H9 (cell line): ENCODE results near the gene FBN1. TPM values are rescaled to one million over a fixed set of nuclear protein-coding genes. Genes with fewer than 3 reads are reported as not detected.

ENCODE experiments used
- DNase-seq: peaks from one replicate; pipeline ENCODE4 v3.0.0-alpha.2; 2017
- H2AFZ ChIP-seq: one replicate; pipeline ENCODE4 v1.6.1; 2013; ENCODE audit warnings: mild to moderate bottlenecking, low read length, control low read depth, moderate library complexity
- H2AK5ac ChIP-seq: 2 replicates; pipeline ENCODE4 v1.6.1; 2013; ENCODE audit warnings: low read length, control low read depth, mixed read lengths; ENCODE audit not compliant: insufficient read length
- H2BK120ac ChIP-seq: one replicate; pipeline ENCODE4 v1.6.1; 2013; ENCODE audit warnings: low read depth, mild to moderate bottlenecking, low read length, control low read depth, inconsistent platforms; ENCODE audit not compliant: poor library complexity, severe bottlenecking
- H2BK12ac ChIP-seq: 2 replicates; pipeline ENCODE4 v1.6.1; 2013; ENCODE audit warnings: low read length, control low read depth, mixed read lengths, low read depth; ENCODE audit not compliant: insufficient read length
- H2BK15ac ChIP-seq: 2 replicates; pipeline ENCODE4 v1.6.1; 2013; ENCODE audit warnings: low read depth, low read length, control low read depth
- H2BK20ac ChIP-seq: one replicate; pipeline ENCODE4 v1.6.1; 2013; ENCODE audit warnings: low read depth, mild to moderate bottlenecking, low read length, control low read depth, inconsistent platforms; ENCODE audit not compliant: poor library complexity, severe bottlenecking
- H2BK5ac ChIP-seq: 2 replicates; pipeline ENCODE4 v1.6.1; 2013; ENCODE audit warnings: low read length, control low read depth, mixed read lengths; ENCODE audit not compliant: insufficient read length
- H3K14ac ChIP-seq: 2 replicates; pipeline ENCODE4 v1.6.1; 2013; ENCODE audit warnings: low read length, control low read depth; ENCODE audit not compliant: insufficient read depth
- H3K18ac ChIP-seq: 2 replicates; pipeline ENCODE4 v1.6.1; 2013; ENCODE audit warnings: low read depth, mild to moderate bottlenecking, mixed read lengths, low read length, control low read depth; ENCODE audit not compliant: insufficient read length
- H3K23ac ChIP-seq: 2 replicates; pipeline ENCODE4 v1.6.1; 2013; ENCODE audit warnings: low read length, control low read depth, mixed read lengths, low read depth; ENCODE audit not compliant: insufficient read length
- H3K23me2 ChIP-seq: 2 replicates; pipeline ENCODE4 v1.6.1; 2013; ENCODE audit warnings: low read depth, mild to moderate bottlenecking, mixed read lengths, low read length, control low read depth; ENCODE audit not compliant: insufficient read length, poor library complexity, severe bottlenecking
- H3K27ac ChIP-seq: 2 replicates; pipeline ENCODE4 v1.5.1; 2013; ENCODE audit warnings: low read length, control low read depth, mixed read lengths, low read depth; ENCODE audit not compliant: insufficient read length
- H3K27me3 ChIP-seq: 2 replicates; pipeline ENCODE4 v1.6.1; 2013; ENCODE audit warnings: low read length, control low read depth, inconsistent platforms; ENCODE audit not compliant: insufficient read depth
- H3K4ac ChIP-seq: 2 replicates; pipeline ENCODE4 v1.6.1; 2013; ENCODE audit warnings: low read depth, mild to moderate bottlenecking, control low read depth, inconsistent platforms, low read length, moderate library complexity
- H3K4me1 ChIP-seq: 2 replicates; pipeline ENCODE4 v1.6.1; 2013; ENCODE audit warnings: low read length, control low read depth, inconsistent platforms; ENCODE audit not compliant: insufficient read depth
- H3K4me2 ChIP-seq: 2 replicates; pipeline ENCODE4 v1.6.1; 2013; ENCODE audit warnings: low read length, control low read depth, mixed read lengths; ENCODE audit not compliant: insufficient read length, insufficient read depth
- H3K56ac ChIP-seq: 2 replicates; pipeline ENCODE4 v1.6.1; 2013; ENCODE audit warnings: low read depth, mild to moderate bottlenecking, mixed read lengths, low read length, control low read depth; ENCODE audit not compliant: insufficient read length
- H3K79me1 ChIP-seq: 2 replicates; pipeline ENCODE4 v1.6.1; 2013; ENCODE audit warnings: low read depth, mild to moderate bottlenecking, moderate library complexity, low read length, control low read depth, inconsistent platforms; ENCODE audit not compliant: insufficient read depth, poor library complexity, severe bottlenecking
- H3K79me2 ChIP-seq: 2 replicates; pipeline ENCODE4 v1.6.1; 2013; ENCODE audit warnings: low read length, control low read depth, inconsistent platforms; ENCODE audit not compliant: insufficient read depth
- H3K9ac ChIP-seq: 2 replicates; pipeline ENCODE4 v1.6.1; 2013; ENCODE audit warnings: low read length, control low read depth, mixed read lengths; ENCODE audit not compliant: insufficient read length; ENCODE audit errors: extremely low read depth
- H3K9me3 ChIP-seq: one replicate; pipeline ENCODE4 v1.6.1; 2013; ENCODE audit warnings: low read depth, low read length, inconsistent platforms; ENCODE audit not compliant: control insufficient read depth
- H3T11ph ChIP-seq: one replicate; pipeline ENCODE4 v1.6.1; 2013; ENCODE audit warnings: mild to moderate bottlenecking, low read length, control low read depth, inconsistent platforms
- H4K20me1 ChIP-seq: one replicate; pipeline ENCODE4 v1.6.1; 2013; ENCODE audit not compliant: control insufficient read depth, insufficient read length, insufficient read depth
- H4K5ac ChIP-seq: 2 replicates; pipeline ENCODE4 v1.6.1; 2013; ENCODE audit warnings: low read depth, mild to moderate bottlenecking, mixed read lengths, low read length, control low read depth; ENCODE audit not compliant: insufficient read length
- H4K8ac ChIP-seq: replicated peaks from 2 replicates; pipeline ENCODE4 v1.6.1; 2013; ENCODE audit warnings: low read length, control low read depth, mixed read lengths, low read depth; ENCODE audit not compliant: insufficient read length
- H4K91ac ChIP-seq: 2 replicates; pipeline ENCODE4 v1.6.1; 2013; ENCODE audit warnings: low read depth, mild to moderate bottlenecking, moderate library complexity, mixed read lengths, low read length, control low read depth; ENCODE audit not compliant: insufficient read length
- H3K27ac Mint-ChIP-seq, 3 experiments: 2 replicates in 2 of 3; 3 replicates in 1 of 3; pipeline ENCODE4 v1.8.0; 2020 to 2021; ENCODE audit warnings: mixed read lengths in 3 of 3, mild to moderate bottlenecking in 1 of 3, moderate library complexity in 1 of 3
- H3K27me3 Mint-ChIP-seq: 2 replicates; pipeline ENCODE4 v1.8.0; 2021; ENCODE audit warnings: low read depth, mild to moderate bottlenecking, moderate library complexity, mixed read lengths
- H3K36me3 Mint-ChIP-seq, 3 experiments: 2 replicates in 2 of 3; 3 replicates in 1 of 3; pipeline ENCODE4 v1.8.0; 2020 to 2021; ENCODE audit warnings: low read depth in 3 of 3, mixed read lengths in 3 of 3; ENCODE audit not compliant: insufficient read depth in 1 of 3
- H3K4me1 Mint-ChIP-seq, 2 experiments: 2 replicates each; pipeline ENCODE4 v1.8.0; 2020; ENCODE audit warnings: mixed read lengths in 2 of 2
- H3K4me3 Mint-ChIP-seq, 2 experiments: 2 replicates in 1 of 2; 3 replicates in 1 of 2; pipeline ENCODE4 v1.8.0; 2020 to 2021; ENCODE audit warnings: mild to moderate bottlenecking in 2 of 2, mixed read lengths in 2 of 2, moderate library complexity in 1 of 2
- H3K9me3 Mint-ChIP-seq, 2 experiments: 2 replicates in 1 of 2; 3 replicates in 1 of 2; pipeline ENCODE4 v1.8.0; 2020; ENCODE audit warnings: mild to moderate bottlenecking in 2 of 2, mixed read lengths in 2 of 2, moderate library complexity in 1 of 2
- CTCF ChIP-seq: fragments of 200-600 bp; sonication (generic); conservative IDR thresholded peaks from 3 replicates; pipeline ENCODE4 v1.8.0; 2021; ENCODE audit warnings: antibody characterized with exemption, mild to moderate bottlenecking
- WGBS: extraction: QIAGEN DNeasy Blood & Tissue Kit; methylation state at CpG from one replicate; pipeline ENCODE4 v1.1.7; 2013; ENCODE audit warnings: missing lambda C conversion rate, low lambda C conversion rate, mixed read lengths; ENCODE audit not compliant: insufficient read length; ENCODE audit errors: extremely low coverage; 5-methylcytosine and 5-hydroxymethylcytosine counted together
- total RNA-seq: library from RNA; stranded (reverse); gene quantifications from 2 replicates; pipeline ENCODE4 v1.2.1, GENCODE V29; 2021

Gene FBN1
- total RNA-seq, 1 experiment from 2014 or later = 3.6 TPM

- Histone ChIP-seq H2BK5ac (no peak overlapping the region), H3K18ac (no peak overlapping the region), H3K9me3 (no peaks in the 10 kb centered on the region), H4K20me1 (no peaks in the 10 kb centered on the region), H2BK120ac (no peak overlapping the region), H3T11ph (no peak overlapping the region), H3K14ac (no peak overlapping the region), H3K79me2 (no peaks in the 10 kb centered on the region), H3K4me2 (no peak overlapping the region), H2BK12ac (no peak overlapping the region), H3K56ac (no peak overlapping the region), H3K23ac (no peak overlapping the region), H3K79me1 (no peaks in the 10 kb centered on the region), H3K4ac (no peak overlapping the region), H2AK5ac (no peak overlapping the region), H3K27me3 (no peaks in the 10 kb centered on the region; the same call in 1 of the 2 replicates), H3K27ac (no peak overlapping the region), H4K8ac (no peak overlapping the region), H3K23me2 (no peaks in the 10 kb centered on the region), H4K91ac (no peak overlapping the region), H3K4me1 (no peaks in the 10 kb centered on the region), H2BK20ac (no peak overlapping the region), H2BK15ac (no peak overlapping the region), H4K5ac (no peak overlapping the region), H3K9ac (no peak overlapping the region), H2AFZ (no peak overlapping the region)
- H3K27ac Mint-ChIP-seq = no peak overlapping the region
- H3K9me3 Mint-ChIP-seq = peaks cover 2 to 3% of the 10 kb centered on the region in 2 experiments; a peak in 4 of 5 replicates
- no peaks in the 10 kb centered on the region for H3K4me1 Mint-ChIP-seq
- DNase-seq = no peak
- no peak for TF ChIP-seq CTCF
- no CpG with 5 or more reads among the region's 4 CpGs for WGBS
- no peak overlapping the region for H3K4me3 Mint-ChIP-seq
- peaks cover 0 to 1% (median 0%) of the 10 kb centered on the region in 3 experiments; a peak in 1 of 7 replicates for H3K36me3 Mint-ChIP-seq
- H3K27me3 Mint-ChIP-seq = no peaks in the 10 kb centered on the region
Measured at GRCh38 chr15:48366584-48367312, 278.8 kb downstream of the FBN1 start.
